Lower leg skin (tissue), 3 donors: ENCODE measurements around the gene LMNB1.
"Not testable (repeated sequence)": the region's sequence is repeated elsewhere in the genome, so short reads cannot be mapped to it uniquely, and the experiment has no call there.

Experiments
- POLR2A ChIP-seq, 2 donors: fragments of 450-650 bp; IDR thresholded peaks; one replicate each; pipeline ENCODE4 v1.6.1; 2016 to 2017; ENCODE audit warnings: antibody characterized with exemption in 2 of 2, mild to moderate bottlenecking in 1 of 2, moderate library complexity in 1 of 2
- TF ChIP-seq, protein P1 (sequence below), 3 donors: fragments of 450-650 bp; IDR thresholded peaks; one replicate each; pipeline ENCODE4 v1.5.1; 2016; ENCODE audit warnings: antibody characterized with exemption in 3 of 3, mild to moderate bottlenecking in 3 of 3, moderate library complexity in 2 of 3

DNA sequence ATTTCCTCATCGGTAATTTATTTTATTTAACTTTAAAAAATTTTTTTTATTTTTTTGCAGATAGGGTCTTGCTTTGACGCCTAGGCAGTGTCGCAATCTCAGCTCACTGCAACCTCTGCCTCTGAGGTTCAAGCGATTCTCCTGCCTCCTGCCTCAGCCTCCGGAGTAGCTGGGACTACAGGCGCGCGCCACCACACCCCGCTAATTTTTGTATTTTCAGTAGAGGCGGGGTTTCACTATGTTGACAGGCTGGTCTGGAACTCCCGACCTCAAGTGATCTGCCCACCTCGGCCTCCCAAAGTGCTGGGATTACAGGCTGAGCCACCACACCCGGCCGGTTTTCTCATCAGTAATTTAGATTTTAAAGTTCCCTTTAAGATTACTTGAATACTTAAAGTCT lies 2.3 kb upstream of the LMNB1 start:
- TF ChIP-seq, protein P1, sequence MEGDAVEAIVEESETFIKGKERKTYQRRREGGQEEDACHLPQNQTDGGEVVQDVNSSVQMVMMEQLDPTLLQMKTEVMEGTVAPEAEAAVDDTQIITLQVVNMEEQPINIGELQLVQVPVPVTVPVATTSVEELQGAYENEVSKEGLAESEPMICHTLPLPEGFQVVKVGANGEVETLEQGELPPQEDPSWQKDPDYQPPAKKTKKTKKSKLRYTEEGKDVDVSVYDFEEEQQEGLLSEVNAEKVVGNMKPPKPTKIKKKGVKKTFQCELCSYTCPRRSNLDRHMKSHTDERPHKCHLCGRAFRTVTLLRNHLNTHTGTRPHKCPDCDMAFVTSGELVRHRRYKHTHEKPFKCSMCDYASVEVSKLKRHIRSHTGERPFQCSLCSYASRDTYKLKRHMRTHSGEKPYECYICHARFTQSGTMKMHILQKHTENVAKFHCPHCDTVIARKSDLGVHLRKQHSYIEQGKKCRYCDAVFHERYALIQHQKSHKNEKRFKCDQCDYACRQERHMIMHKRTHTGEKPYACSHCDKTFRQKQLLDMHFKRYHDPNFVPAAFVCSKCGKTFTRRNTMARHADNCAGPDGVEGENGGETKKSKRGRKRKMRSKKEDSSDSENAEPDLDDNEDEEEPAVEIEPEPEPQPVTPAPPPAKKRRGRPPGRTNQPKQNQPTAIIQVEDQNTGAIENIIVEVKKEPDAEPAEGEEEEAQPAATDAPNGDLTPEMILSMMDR (IDR thresholded peaks at IDR 0.05): not testable (repeated sequence)
- TF ChIP-seq POLR2A (IDR thresholded peaks at IDR 0.05): not testable (repeated sequence)
